ENCODE measurements around the gene ABCG2. TPM values are rescaled to one million over a fixed set of nuclear protein-coding genes. Genes with fewer than 3 reads are reported as not detected.
"Not testable (repeated sequence)": the region's sequence is repeated elsewhere in the genome, so short reads cannot be mapped to it uniquely, and the experiment has no call there.

Gene ABCG2
- total RNA-seq, 2 experiments from 2014 or later, result 1.1 to 1.4 TPM

DNA sequence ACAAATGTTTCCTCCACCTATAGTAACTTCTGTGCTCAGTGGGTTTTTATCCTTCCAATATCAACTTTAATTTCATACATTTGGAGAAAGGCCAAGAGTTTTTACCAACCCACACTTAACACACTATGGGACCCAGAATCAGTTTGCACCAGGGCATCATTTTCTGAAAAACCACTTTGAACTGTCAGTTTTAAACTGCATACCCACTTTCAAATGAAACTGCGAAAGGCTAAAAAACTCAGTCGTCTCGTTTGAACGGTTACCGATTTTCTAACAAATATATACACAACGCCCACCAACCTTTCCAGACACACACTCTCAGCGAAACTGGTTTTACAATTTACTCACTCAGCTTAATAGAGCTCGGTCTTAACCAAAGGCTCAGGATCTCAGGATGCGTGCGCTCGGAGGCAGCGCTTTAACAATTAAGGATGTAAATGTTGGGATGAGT is 376 bp downstream of the ABCG2 start:
- H3K9me3 Mint-ChIP-seq, result no peaks in the 10 kb centered on the region
- peaks cover 19% of the 10 kb centered on the region for H3K27me3 Mint-ChIP-seq
- H3K4me3 Mint-ChIP-seq, result peak overlapping the region; percentile 70
- peaks cover 14% of the 10 kb centered on the region for H3K4me1 Mint-ChIP-seq
- peak overlapping the region; percentile 37 for H3K27ac Mint-ChIP-seq
- peak; percentile 6 for DNase-seq
- no peaks in the 10 kb centered on the region for H3K36me3 Mint-ChIP-seq (ENCODE audit: low read depth)
- POLR2A ChIA-PET, result no interaction called here
- CTCF ChIA-PET, result interaction anchor here (0.8 kb wide), 1 partner anchor 18 kb away, joined by 3 read pairs; no protein-coding TSS in a partner anchor

DNA sequence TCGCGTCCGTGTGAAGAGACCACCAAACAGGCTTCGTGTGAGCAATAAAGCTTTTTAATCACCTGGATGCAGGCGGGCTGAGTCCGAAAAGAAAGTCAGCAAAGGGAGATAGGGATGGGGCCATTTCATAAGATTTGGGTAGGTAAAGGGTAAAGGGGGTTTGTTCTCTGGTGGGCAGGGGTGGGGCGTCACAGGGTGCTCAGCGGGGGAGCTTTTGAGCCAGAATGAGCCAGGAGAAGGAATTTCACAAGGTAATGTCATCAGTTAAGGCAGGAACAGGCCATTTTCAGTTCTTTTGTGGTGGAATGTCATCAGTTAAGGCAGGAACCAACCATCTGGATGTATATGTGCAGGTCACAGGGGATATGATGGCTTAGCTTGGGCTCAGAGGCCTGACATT is 6.1 kb downstream of the ABCG2 start:
- H3K27me3 Mint-ChIP-seq, result peaks cover 10% of the 10 kb centered on the region
- H3K9me3 Mint-ChIP-seq; H3K36me3 Mint-ChIP-seq (ENCODE audit: low read depth); H3K4me1 Mint-ChIP-seq; POLR2A ChIA-PET; H3K4me3 Mint-ChIP-seq; H3K27ac Mint-ChIP-seq; CTCF ChIA-PET; DNase-seq: not testable (repeated sequence)

DNA sequence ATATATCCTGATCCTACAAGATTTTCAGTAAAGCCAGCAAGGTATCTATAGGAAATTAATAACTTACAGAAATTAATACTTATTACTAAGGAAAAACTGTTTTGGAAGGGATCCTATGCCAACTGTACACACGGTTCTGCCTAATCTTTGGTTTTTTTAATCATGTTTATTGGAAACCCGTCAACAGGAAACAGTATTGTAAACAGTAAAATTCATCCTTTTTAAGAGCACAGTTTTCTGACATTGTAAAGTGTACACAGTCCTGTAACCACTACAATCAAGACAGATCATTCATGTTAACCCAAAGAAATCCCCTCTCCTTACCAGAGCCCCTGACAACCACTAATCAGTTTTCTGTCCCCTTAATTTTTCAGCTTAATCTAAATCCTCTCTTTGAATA is 9.9 kb downstream of the ABCG2 start:
- ChIA-PET POLR2A (no interaction called here), CTCF (no interaction called here)
- Mint-ChIP-seq H3K27ac (no peak overlapping the region), H3K27me3 (peaks cover 6% of the 10 kb centered on the region), H3K4me1 (no peaks in the 10 kb centered on the region), H3K36me3 (ENCODE audit: low read depth) (no peaks in the 10 kb centered on the region), H3K4me3 (no peak overlapping the region), H3K9me3 (no peaks in the 10 kb centered on the region)
- DNase-seq, result no peak

DNA sequence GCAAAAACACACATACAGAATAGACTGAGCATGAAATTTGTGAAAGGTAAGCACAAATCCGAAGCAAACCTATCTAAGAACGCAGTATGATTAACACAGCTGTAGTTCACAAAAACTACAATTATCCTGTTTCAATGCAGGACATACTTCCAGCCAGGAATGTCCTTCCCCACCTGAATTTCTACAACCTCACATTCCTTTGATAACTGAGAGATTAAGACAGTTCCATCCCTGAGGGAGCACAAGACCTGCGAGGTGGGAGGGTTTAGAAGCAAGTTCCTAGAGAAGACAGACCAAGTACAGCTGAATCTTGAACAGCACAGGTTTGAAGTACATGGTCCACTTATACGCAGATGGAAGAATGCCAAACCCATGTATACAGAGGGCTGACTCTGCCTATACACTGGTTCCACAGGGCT is 10.6 kb downstream of the ABCG2 start:
- ChIA-PET POLR2A (no interaction called here), CTCF (no interaction called here)
- DNase-seq, result no peak
- peaks cover 6% of the 10 kb centered on the region for H3K27me3 Mint-ChIP-seq
- no peaks in the 10 kb centered on the region for H3K36me3 Mint-ChIP-seq (ENCODE audit: low read depth)
- H3K4me1 Mint-ChIP-seq, result no peaks in the 10 kb centered on the region
- no peak overlapping the region for H3K4me3 Mint-ChIP-seq
- H3K9me3 Mint-ChIP-seq, result no peaks in the 10 kb centered on the region
- no peak overlapping the region for H3K27ac Mint-ChIP-seq

DNA sequence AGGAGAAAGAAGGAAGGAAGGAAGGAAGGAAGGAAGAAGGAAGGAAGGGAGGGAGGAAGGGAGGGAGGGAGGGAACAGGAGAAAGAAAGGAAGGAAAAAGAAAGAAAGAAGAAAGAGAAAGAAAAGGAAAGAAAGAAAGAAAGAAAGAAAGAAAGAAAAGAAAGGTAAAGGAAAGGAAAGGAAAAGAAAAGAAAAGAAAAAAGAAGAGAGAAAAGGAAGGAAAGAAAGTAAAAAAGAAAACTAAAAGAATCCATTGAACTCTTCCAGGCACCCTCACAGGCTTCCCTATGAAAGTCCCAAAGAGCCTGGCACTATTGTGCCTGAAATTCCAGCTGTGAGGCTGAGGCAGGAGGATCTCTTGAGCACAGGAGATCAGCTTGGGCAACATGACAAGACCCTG is 11.5 kb downstream of the ABCG2 start:
- H3K4me3 Mint-ChIP-seq, result no peak overlapping the region
- DNase-seq, result no peak
- peaks cover 8% of the 10 kb centered on the region for H3K27me3 Mint-ChIP-seq
- H3K9me3 Mint-ChIP-seq, result no peaks in the 10 kb centered on the region
- ChIA-PET CTCF (no interaction called here), POLR2A (no interaction called here)
- H3K36me3 Mint-ChIP-seq (ENCODE audit: low read depth), result no peaks in the 10 kb centered on the region
- H3K4me1 Mint-ChIP-seq, result no peaks in the 10 kb centered on the region
- H3K27ac Mint-ChIP-seq, result no peak overlapping the region

DNA sequence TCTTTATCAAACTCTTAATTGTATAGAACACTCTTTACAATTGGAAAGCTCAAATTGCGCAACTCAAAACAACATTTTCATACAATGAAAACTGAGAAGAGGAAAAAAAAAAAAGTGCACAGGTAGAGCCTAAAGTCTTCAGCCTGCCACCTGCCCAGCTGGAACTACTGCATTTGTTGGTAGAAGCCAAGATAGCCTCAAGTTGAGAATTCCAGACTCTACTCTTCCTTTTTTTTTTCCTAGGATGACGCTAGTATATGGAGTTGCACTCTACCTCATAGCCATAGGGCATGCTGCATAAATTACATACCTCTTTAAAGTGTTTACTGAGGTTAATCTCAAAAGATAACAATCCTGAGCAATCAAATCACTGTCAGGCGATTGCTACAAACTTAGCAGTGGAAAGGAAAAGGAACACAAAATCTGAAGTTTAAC is 13.6 kb downstream of the ABCG2 start:
- peaks cover 11% of the 10 kb centered on the region for H3K27me3 Mint-ChIP-seq
- no peak overlapping the region for H3K27ac Mint-ChIP-seq
- no peaks in the 10 kb centered on the region for H3K9me3 Mint-ChIP-seq
- no peak overlapping the region for H3K4me3 Mint-ChIP-seq
- ChIA-PET POLR2A (no interaction called here), CTCF (interaction anchor here (0.6 kb wide), 1 partner anchor 100 kb away, joined by 3 read pairs; no protein-coding TSS in a partner anchor)
- no peaks in the 10 kb centered on the region for H3K4me1 Mint-ChIP-seq
- no peak for DNase-seq
- H3K36me3 Mint-ChIP-seq (ENCODE audit: low read depth), result no peaks in the 10 kb centered on the region

DNA sequence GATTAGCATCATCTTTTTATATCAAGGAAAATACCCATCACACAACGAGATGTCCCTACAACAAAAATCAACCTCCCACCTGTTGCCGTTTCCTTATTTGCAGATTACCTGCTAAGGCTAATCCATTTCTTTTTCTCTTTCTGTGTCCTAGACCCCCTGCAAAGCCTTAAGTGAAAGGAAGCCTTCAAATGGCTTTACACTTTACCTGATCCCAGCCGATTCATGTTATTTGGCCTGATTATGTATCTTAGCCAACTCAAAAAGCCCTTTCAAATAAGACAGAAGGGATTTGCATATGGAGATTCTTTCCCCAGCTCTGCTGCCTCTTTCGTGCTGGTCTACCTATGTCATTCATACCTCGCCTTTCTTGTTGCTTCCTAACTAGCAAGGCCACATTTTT is 14.4 kb downstream of the ABCG2 start:
- no peak for DNase-seq
- Mint-ChIP-seq H3K36me3 (ENCODE audit: low read depth) (no peaks in the 10 kb centered on the region), H3K9me3 (no peaks in the 10 kb centered on the region), H3K4me3 (no peak overlapping the region), H3K27me3 (peaks cover 11% of the 10 kb centered on the region), H3K27ac (no peak overlapping the region), H3K4me1 (no peaks in the 10 kb centered on the region)
- ChIA-PET CTCF (no interaction called here), POLR2A (no interaction called here)

DNA sequence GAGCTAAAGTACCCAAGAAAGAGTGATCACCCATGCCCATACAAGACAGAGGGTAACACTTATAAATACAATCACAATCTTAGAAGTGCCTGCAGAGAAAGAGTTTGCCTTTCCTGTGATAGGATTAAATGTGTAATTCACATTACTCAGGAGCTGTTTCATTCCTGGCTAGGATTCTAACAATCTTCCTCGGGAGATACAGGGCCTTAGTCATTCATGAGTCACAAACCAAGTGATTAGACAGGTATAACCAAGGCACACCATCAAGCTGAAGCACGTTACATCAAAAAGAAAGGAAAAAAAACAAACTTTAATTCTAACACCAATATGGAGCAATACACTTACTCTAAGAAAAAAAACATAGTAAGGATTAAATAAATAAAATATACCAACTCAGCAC is 14.9 kb downstream of the ABCG2 start:
- POLR2A ChIA-PET, result interaction anchor here (0.6 kb wide), 1 partner anchor 17 kb away, joined by 3 read pairs; no protein-coding TSS in a partner anchor
- DNase-seq, result no peak
- CTCF ChIA-PET, result no interaction called here

DNA sequence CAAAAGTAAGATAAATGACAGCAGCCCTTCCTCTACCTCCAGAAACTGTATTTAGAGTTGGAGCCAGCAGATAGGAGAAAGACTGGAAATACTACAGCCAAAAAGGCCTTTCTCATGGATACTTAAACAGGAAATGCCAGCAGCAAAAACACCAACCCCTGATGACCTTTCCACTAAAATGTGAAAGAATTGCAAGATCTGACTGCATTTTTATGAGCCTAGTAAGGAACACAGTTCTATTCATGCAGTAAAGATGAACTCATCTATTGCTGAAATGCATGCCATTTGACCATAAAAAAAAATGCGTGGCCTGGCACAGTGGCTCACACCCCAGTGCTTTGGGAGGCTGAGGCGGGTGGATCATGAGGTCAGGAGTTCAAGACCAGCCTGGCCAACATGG is 19.9 kb downstream of the ABCG2 start:
- CTCF ChIA-PET, result no interaction called here
- H3K4me1 Mint-ChIP-seq, result no peaks in the 10 kb centered on the region
- H3K36me3 Mint-ChIP-seq (ENCODE audit: low read depth), result no peaks in the 10 kb centered on the region
- peaks cover 8% of the 10 kb centered on the region for H3K27me3 Mint-ChIP-seq
- H3K9me3 Mint-ChIP-seq, result no peaks in the 10 kb centered on the region
- DNase-seq, result no peak
- no peak overlapping the region for H3K4me3 Mint-ChIP-seq
- no peak overlapping the region for H3K27ac Mint-ChIP-seq
- POLR2A ChIA-PET, result no interaction called here

More for the DNA sequence above, 14.9 kb downstream of the ABCG2 start:
- Mint-ChIP-seq H3K4me3 (no peak overlapping the region), H3K27me3 (peaks cover 8% of the 10 kb centered on the region), H3K36me3 (ENCODE audit: low read depth) (no peaks in the 10 kb centered on the region), H3K4me1 (no peaks in the 10 kb centered on the region), H3K9me3 (no peaks in the 10 kb centered on the region), H3K27ac (no peak overlapping the region)

DNA sequence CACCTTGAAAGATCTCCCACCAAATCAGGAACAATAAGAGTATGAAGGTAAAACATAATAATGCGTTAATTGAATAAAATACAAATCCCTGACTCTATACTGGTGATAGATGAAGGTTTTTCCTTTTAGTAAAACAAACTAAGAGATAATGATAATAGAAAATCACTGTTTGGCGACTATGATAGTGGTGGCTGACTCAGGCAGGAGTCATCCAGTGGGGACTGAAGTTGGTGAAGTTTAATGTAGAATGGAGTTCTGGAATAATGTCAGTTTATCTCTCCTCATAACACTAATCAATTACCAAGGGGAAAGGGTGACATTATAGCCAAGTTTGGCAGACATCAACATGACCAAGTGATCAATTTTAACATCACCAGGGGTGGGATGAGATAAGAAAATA is 21.3 kb downstream of the ABCG2 start:
- POLR2A ChIA-PET, result no interaction called here
- CTCF ChIA-PET, result no interaction called here
- H3K27ac Mint-ChIP-seq, result no peak overlapping the region

DNA sequence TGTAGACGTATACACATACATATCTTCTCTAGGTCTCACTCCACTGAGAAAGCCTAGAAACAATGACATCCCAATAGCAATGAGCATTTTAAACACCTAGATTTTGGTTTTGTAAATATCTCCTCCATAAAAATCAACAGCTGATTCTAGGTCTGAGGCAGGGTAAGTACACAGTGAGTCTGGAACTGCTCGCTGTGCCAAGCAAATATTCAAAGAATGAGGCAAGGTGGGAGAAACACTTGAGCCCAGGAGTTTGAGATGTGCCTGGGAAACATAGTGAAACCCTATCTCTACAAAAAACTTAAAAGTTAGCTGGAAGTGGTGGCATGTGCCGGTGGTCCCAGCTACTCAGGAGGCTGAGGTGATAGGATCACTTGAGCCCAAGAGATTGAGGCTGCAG is 22.2 kb downstream of the ABCG2 start:
- H3K27ac Mint-ChIP-seq, result no peak overlapping the region
- ChIA-PET POLR2A (no interaction called here), CTCF (no interaction called here)
- DNase-seq, result no peak
- H3K27me3 Mint-ChIP-seq, result peaks cover 3% of the 10 kb centered on the region
- H3K4me3 Mint-ChIP-seq, result no peak overlapping the region
- no peaks in the 10 kb centered on the region for H3K9me3 Mint-ChIP-seq
- H3K36me3 Mint-ChIP-seq (ENCODE audit: low read depth), result no peaks in the 10 kb centered on the region
- H3K4me1 Mint-ChIP-seq, result no peaks in the 10 kb centered on the region

More for the DNA sequence above, 21.3 kb downstream of the ABCG2 start:
- Mint-ChIP-seq H3K4me1 (no peaks in the 10 kb centered on the region), H3K4me3 (no peak overlapping the region), H3K9me3 (no peaks in the 10 kb centered on the region), H3K27me3 (peaks cover 8% of the 10 kb centered on the region), H3K36me3 (ENCODE audit: low read depth) (no peaks in the 10 kb centered on the region)
- DNase-seq, result no peak

DNA sequence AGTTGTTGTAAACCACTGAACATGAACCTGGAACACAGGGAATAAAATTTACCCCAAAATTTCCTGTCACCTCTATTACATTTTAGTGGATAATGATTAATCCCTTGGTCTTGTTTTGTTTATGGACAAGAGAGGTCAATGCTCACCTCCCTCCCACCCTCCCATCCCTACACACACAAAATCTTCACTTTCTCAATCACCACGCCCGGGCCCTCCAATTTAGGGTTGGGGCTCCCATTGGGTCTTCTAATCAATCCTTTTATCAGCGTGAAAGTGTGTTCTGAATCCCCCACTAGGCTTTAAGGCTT is 23.1 kb downstream of the ABCG2 start:
- no peak for DNase-seq
- Mint-ChIP-seq H3K27me3 (peaks cover 6% of the 10 kb centered on the region), H3K36me3 (ENCODE audit: low read depth) (no peaks in the 10 kb centered on the region), H3K4me1 (no peaks in the 10 kb centered on the region), H3K4me3 (no peak overlapping the region), H3K27ac (no peak overlapping the region), H3K9me3 (no peaks in the 10 kb centered on the region)
- ChIA-PET POLR2A (no interaction called here), CTCF (no interaction called here)

DNA sequence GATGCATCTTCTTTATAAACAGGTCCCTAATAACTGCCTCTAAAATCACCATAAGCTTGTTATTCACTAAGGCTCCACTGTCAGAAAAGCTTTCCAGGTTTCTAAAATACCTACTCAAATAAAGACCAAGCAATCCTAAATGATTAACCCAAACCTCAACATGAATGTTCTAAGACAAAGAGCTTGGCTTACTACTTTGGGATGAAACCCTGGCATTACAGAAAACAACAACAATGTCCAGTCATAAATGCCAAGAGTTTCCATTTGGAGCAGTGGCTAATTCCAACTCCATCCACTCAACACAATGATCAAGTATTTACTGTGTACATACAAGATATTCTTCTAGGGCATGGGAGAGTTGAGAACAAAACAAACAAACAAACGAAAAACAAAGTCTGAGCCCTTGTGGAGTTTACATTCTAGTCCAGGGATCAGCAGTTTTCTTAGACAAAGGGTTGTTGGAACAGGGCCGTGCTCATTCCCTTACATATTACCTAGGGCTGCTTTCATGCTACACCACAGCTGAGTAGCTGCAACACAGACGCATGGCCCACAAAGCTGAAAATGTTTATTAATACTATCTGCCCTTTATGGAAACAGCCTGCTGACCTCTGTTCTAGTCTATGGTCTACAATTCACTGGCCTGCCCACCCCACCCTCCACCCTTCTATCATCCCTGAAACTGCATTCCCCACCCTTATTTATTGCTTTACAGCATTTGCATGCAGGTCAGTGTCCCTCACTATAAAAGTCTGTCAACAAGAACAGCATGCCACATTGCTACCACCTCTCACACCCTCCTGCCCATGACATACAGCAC is 23.7 kb downstream of the ABCG2 start:
- no peak for DNase-seq
- H3K27me3 Mint-ChIP-seq, result peaks cover 6% of the 10 kb centered on the region
- ChIA-PET POLR2A (no interaction called here), CTCF (interaction anchor here (0.9 kb wide), 1 partner anchor 278 kb away, joined by 3 read pairs; no protein-coding TSS in a partner anchor)
- no peak overlapping the region for H3K27ac Mint-ChIP-seq
- no peak overlapping the region for H3K4me3 Mint-ChIP-seq
- no peaks in the 10 kb centered on the region for H3K9me3 Mint-ChIP-seq
- no peaks in the 10 kb centered on the region for H3K4me1 Mint-ChIP-seq
- H3K36me3 Mint-ChIP-seq (ENCODE audit: low read depth), result no peaks in the 10 kb centered on the region

DNA sequence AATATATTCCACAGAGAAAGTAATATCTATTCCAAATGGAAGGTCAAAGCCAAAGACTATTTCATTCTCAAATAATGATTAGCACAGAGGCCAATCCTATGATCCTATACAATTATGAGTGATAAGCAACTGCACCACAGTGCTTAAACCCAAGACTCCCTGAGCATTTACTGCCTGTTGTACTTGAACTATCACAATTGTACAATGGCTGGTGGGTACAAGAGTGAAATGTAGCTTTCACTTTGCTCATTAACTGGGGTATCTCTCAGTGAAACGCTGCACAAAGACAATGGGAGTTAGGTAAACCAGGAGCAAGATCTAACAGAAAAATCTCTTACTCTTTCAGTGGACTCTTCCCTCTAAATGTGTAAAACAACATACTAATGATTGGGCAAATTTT is 24.3 kb downstream of the ABCG2 start:
- peaks cover 6% of the 10 kb centered on the region for H3K27me3 Mint-ChIP-seq
- no peaks in the 10 kb centered on the region for H3K36me3 Mint-ChIP-seq (ENCODE audit: low read depth)
- no peak overlapping the region for H3K4me3 Mint-ChIP-seq
- no peaks in the 10 kb centered on the region for H3K4me1 Mint-ChIP-seq
- ChIA-PET CTCF (interaction anchor here (0.9 kb wide), 1 partner anchor 277 kb away, joined by 3 read pairs; no protein-coding TSS in a partner anchor), POLR2A (no interaction called here)
- DNase-seq, result no peak
- H3K9me3 Mint-ChIP-seq, result no peaks in the 10 kb centered on the region
- H3K27ac Mint-ChIP-seq, result no peak overlapping the region

Data from activated CD4-positive, alpha-beta T cell treated with anti-CD3 and anti-CD28 coated beads, Interleukin-2, amount 10 ng/mL, durations not matched to agents 7 days and 5 days (primary cell).